HG03066 (cell line): ENCODE data around the gene GPR108.
"Not testable (repeated sequence)": the region's sequence is repeated elsewhere in the genome, so short reads cannot be mapped to it uniquely, and the experiment has no call there.

ENCODE experiments used
- ATAC-seq: cut with Tn5 transposase; IDR thresholded peaks from one replicate; pipeline ENCODE4 v1.9.1; 2021; ENCODE audit warnings: low read depth; ENCODE audit not compliant: unreplicated experiment

The GPR108 gene

GRCh38 chr19:6709549-6709948 is 27.8 kb downstream of the GPR108 start:
- no peak for ATAC-seq

GRCh38 chr19:6708913-6709312 is 28.5 kb downstream of the GPR108 start:
- ATAC-seq = not testable (repeated sequence)

- no peak for ATAC-seq
Measured at GRCh38 chr19:6708346-6708745, 29.0 kb downstream of the GPR108 start.

DNA sequence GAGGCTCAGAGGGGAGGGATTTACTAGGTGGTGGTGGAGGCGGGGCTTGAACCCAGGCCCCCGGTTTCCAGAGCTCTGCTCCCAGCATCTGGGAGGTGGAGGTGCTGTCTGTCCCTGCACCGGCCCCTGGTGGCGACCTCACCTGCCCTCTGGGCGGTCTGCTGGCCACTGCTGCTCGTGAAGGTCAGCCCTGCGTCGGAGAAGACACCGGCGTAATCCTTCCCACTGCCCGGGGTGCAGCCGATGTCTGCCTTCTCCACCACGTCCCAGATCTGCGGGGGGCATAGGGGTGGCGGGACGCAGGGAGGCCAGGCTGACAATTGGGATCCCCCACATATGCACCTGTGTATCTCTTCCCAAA is 29.7 kb downstream of the GPR108 start:
- ATAC-seq = no peak

DNA sequence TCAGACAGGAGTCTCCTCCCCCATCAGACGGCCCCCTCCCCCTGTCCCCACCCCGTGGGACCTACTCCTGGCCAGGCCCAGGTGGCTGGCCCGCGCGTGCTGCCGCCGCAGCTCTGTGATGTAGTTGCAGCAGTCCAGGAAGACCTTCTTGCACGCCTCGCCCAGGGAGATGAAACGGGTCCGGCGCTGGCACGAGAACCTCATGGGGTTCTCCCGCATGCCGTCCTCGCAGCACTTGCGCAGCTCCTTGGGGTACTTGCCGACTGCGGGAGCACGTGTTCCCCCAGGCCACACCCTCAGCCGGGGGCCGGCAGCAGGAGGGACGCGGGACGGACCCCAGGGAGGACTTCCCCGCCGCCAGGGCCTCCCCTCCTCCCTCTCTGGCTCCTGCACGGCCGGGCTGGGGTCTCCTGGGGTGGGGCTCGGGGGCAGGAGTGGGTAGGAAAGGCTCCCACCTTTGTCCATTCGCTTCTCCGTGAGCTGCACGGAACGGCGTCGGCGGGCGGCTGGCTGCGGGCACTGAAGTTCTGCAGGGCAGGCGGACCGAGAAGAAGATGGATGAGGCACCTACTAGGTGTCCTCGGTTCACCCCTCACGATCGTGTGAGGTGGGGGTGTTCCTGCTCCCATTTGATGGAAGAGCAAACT is 30.2 kb downstream of the GPR108 start:
- no peak for ATAC-seq

DNA sequence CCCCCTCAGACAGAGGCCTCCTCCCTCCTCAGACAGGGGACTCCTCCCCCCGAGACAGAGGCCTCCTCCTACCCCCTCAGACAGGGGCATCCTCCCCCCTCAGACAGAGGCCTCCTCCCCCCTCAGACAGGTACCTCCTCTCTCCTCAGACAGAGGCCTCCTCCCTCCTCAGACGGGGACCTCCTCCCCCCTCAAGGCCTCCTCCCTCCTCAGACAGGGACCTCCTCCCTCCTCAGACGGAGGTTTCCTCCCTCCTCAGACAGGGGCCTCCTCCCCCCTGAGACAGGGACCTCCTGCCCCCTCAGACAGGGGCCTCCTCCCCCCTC is 30.8 kb downstream of the GPR108 start:
- ATAC-seq = no peak

- ATAC-seq = no peak
Measured at GRCh38 chr19:6705931-6706632, 31.3 kb downstream of the GPR108 start.

- ATAC-seq = no peak
Measured at GRCh38 chr19:6700586-6701316, 36.6 kb downstream of the GPR108 start.

GRCh38 chr19:6699935-6700334 is 37.4 kb downstream of the GPR108 start:
- ATAC-seq = no peak

DNA sequence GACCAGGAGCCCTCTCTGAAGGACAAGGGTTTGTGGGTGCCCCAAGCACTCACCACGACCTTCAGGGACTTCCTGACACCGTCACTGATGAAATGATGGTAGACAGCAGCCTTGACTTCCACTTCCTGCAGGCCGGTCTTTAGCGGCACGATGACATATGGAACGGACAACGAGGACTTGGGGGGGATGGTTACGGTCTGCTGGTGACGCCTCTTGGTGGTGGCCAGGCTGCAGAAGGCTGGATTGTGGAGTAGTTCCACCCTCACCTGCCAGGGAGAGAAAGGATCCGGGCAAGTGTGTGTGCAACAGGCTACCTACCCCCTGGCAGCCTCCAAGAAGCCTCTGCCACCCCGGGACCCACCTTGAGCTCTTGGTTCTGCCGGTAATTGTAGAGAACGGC is 40.1 kb downstream of the GPR108 start:
- no peak for ATAC-seq

DNA sequence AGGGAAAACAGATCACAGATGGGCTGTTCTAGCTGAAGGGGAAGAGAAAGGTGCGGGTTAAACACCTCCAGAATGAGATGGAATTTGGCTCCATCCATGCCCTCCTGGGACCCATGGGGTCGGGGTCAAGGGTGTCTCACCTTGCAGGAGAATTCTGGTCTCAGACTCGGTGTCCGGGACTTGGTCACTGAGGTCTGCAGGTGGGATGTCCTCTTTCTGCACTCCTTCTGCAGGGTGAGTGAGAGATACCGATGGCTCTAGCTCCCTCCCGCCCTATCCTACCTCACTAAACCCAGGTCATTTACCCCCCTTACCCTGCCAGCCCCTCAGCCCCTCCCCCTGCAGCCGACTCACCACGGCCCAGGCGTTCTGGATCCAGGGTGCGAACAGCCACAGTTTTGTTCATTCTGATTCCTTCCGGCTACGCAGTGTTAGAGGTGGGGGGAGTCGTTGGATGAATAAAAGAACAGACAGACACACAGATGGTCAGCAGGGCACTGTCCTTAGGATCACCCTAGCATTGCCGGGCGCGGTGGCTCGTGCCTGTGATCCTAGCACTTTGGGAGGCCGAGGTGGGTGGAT is 41.0 kb downstream of the GPR108 start:
- ATAC-seq = no peak

DNA sequence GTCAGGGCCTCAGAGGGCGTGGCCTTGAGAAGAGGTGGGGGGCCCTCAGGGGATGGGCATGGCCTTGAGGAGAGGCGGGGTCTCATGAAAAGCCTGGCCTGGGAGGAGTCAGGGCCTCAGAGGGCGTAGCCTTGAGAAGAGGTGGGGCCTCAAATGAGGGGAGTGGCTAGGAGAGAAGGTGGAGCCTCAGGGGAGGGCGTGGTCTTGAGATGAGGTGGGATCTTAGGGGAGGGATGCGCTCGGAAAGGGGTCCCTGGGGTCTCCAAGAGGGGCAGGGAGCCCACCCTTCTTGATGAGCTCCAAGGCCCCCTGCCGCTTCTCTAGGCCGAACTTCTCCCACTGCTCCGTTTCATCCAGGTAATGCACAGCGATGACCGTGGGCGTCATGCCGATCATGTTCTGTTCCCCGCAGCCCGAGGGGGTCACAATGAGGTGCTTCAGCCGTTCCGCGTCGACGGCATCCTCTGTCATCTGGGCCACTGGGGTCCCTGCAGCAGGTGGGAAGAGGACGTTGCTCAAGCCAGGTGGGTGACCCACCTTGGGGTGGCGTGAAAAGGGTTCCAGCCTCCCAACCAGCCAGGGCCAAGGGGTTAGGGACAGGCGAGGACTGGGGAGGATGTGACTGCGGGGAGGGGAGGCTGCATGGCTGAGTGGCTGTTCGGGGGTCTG is 43.1 kb downstream of the GPR108 start:
- no peak for ATAC-seq

DNA sequence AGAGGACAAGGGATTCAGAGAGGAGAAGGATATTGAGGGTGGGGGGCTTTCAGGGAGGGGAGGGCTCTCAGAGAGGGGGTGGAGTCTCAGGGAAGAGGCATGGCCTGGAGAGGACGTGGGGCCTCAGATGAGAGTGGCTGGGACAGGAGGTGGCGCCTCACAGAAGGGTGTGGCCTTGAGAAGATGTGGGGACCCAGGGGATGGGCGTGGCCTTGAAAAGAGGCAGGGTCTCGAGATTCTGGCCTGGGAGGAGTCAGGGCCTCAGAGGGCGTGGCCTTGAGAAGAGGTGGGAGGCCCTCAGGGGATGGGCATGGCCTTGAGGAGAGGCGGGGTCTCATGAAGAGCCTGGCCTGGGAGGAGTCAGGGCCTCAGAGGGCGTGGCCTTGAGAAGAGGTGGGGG is 43.7 kb downstream of the GPR108 start:
- ATAC-seq = no peak

- ATAC-seq = no peak
Measured at GRCh38 chr19:6693056-6693471, 44.3 kb downstream of the GPR108 start.

GRCh38 chr19:6692027-6692426 is 45.4 kb downstream of the GPR108 start:
- no peak for ATAC-seq

DNA sequence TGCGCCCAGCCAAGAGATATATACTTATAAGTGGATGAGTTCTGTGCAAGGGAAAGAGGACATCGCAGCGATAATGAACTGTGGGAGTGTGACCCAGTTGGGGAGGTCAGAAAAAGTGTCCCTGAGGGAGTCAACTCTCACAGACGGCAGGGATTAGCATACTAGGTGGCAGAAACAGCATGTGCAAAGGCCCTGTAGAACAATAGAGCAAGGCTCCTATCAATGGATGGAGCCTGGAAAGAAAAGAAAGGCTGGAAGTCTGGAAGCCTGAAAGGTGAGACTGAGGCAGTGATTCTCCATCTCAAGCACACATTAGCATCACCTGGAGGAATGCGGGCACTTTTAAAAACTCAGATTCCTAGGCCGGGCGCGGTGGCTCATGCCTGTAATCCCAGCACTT is 46.0 kb downstream of the GPR108 start:
- ATAC-seq = no peak

DNA sequence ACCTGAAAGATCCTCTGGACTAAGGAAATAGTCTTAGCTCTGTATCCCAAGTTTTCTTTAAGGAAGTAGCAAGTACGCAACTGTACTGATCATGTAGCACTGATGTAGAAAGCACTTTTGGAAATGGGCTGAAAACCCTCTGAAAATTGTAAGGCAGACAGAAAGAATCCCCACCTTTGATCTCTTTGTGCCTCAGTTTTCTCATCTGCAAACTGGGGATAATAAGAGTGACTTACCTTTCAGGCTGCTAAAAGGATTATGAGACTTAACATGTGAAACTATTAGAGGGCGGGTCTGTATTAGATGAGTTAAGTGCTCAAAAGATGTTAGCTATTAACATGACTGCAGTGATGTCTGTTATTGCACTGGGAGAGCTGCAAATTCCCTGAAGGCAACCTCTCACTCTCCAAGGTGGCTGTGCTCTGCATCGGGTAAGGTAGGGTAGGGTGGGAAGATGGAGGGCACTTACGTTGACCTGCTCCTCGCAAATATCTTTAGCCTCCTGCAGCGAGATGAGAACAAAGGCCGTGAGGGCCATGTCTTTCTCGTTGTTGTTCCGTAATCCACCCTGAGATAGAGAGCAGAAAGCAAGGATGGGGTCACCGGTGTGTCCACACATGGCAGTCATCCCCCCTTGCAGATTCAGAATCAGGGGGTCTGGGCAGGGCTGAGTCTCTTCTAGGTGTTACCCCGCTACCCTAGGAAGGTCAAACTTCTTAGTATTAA is 47.1 kb downstream of the GPR108 start:
- ATAC-seq = no peak

GRCh38 chr19:6687114-6687513 is 50.3 kb downstream of the GPR108 start:
- no peak for ATAC-seq

DNA sequence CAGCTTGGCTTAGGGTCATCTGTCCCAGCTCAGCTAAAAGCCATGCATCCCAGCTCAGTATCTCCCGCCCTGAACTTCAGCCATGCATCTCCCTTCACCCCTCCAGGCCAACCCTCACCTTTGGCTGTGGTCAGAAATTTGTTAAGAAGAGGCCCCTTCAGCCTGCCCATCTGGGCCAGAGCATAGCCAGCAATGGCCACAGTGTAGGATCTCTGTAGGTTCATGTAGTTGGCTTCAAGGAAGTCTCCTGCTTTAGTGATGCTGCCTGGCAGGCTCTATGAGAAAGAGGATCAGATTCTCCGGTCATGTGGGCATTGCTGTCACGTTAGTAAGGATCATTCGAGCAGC is 50.8 kb downstream of the GPR108 start:
- no peak for ATAC-seq

- no peak for ATAC-seq
Measured at GRCh38 chr19:6685962-6686627, 51.3 kb downstream of the GPR108 start.
